HG03460 (cell line): ENCODE measurements around the gene SLC7A5.
"Not testable (repeated sequence)": the region's sequence is repeated elsewhere in the genome, so short reads cannot be mapped to it uniquely, and the experiment has no call there.

Experiments
- ATAC-seq: cut with Tn5 transposase; IDR thresholded peaks from one replicate; pipeline ENCODE4 v1.9.1; 2021; ENCODE audit not compliant: unreplicated experiment

SLC7A5 gene

DNA sequence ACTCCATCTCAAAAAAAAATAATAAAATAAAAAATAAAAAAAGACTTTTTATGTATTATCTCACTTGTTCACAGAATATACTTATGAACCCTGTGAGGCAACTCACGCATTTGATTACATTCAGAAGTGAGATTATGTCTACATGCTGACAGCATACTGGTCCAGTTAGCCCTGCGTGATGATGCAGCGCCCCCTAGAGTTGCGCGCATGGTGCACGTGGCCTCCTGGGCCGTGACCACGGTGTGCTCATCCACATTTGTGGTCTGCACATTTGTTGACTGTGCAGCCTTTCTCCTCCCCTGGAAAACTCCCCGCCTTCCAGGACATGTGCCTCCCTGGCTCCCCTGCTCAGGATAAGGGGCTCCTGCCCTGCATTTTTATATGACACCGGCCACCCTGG, 20.5 kb upstream of the SLC7A5 start:
- ATAC-seq = not testable (repeated sequence)

DNA sequence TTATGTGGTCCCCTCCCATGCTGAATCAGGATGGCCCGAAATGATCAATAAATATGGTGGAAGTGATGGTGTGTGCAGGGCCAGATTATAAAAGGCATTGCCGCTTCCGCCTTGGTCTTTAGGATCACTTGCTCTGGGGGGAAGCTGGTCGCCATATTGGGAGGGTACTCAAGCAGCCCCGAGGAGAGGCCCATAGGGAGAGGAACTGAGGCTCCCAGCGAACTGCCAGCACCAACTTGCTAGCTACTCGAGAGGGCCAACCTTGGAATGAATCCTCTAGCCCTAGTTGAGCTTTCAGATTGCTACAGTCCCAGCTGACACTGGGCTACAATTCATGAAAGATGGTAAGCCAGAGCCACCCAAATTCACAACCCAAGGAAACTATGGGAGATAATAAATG, 19.0 kb upstream of the SLC7A5 start:
- not testable (repeated sequence) for ATAC-seq

DNA sequence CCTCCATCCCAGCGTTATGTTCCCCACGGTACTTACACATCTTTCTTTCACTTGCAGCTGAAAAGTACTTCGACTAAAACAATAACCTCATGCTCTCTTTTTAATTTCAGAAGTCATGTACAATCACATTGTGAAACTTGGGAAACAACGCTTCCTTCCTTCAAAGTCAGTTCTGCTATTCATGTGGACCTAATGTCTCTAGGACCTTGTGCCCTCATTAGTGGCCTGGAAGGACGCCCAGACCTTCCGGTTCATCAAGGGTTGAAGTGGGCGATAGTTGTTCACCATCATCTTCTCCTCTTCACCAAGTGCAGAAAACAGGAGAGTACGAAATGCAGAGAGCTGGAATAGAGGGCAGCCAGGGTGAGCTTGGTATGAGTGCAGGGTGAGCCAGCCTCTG, 18.6 kb upstream of the SLC7A5 start:
- ATAC-seq = not testable (repeated sequence)

DNA sequence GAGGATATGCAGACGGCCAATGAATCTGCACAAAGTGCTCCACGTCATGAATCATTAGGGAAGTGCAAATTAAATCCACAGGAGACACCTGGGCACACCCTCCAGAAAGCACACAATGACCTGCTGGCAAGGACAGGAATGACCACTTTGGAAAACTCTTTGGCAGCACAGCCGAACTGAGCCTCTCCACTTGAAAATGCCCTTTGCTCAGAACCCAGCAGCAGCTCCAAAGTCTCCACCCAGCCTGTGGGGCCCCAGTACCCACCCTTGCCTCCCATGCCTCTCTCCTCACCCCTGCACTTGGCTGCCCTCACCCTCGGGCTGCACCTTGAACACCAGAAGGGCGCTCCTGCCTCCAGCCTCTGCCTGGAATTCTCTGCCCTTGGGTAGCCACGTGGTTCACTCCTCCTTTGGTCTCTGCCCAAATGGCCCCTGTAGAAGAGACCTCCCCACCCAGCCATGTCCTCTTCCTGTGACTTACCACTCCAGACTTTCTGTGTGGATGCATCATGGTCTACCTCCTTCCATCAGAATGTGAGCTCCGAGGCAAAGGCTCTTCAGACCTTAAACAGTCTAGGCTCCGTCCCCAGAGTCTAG, 16.2 kb upstream of the SLC7A5 start:
- ATAC-seq = not testable (repeated sequence)

DNA sequence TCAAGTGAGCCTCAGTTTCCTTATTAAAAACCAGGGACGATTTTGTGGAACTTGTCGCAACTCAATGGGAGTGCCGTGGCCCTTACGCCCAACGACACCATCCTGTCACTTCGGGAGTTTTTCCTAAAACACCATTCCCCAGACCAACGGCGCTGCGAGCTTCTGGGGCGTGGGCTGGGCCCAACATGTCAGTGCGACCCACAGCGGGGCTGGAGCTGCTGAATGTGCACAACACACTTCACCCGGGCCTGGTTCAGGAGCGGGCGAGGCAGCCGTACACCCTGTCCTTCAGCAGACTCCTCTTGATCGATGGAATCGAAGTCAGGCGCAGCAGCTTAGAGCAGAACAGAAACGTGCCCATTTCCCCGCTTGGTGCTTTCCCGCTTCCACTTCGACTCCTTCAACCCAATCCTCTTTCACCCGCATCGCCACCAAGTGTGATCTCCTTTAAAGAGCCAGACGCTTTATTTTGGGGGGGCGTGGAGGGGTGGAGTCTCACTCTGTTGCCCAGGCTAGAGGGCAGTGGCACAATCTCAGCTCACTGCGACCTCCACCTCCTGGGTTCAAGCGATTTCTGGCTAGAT, 13.2 kb upstream of the SLC7A5 start:
- ATAC-seq = no peak

DNA sequence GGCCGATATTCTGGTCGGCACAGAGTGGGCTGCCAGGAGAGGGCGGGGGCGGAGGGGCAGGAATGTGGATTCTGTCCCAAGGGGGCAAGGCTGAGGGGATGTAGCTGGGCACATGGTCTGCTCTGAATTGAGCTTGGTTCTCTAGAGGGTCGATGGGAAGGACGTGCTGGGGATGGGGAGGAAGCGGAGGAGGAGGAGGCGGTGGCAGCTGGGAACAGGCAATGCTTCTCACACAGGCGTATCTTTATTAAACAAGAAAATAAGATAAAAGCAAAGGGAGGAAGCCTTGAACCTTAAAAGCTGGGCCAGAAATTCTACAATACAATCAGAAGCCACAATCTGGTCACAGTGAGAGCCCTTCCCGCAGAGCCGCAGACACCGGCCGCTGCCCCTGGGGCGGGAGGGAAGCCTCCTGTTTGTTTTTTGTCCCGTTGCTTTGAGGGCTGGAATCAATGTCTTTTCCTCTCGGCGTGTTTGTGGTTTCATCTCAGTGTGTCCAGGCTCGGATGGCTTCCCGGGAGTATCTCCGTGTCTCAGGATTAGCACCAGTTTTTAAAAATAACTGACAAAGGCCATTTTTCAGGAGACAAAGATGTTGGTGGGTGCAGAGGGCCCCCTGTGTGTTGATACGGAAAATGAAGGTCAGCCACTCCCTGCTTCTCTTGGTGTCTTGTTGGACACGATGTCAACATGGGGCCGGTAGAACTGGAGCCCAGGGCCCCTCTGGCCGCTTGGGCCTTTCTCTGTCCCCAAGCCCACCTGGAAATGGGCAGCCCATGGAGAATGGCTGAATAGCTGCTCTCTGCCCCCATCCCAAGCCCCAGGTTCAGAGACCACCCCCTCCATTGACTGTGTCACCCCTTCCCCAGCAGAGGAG, 12.3 kb upstream of the SLC7A5 start:
- ATAC-seq = no peak

DNA sequence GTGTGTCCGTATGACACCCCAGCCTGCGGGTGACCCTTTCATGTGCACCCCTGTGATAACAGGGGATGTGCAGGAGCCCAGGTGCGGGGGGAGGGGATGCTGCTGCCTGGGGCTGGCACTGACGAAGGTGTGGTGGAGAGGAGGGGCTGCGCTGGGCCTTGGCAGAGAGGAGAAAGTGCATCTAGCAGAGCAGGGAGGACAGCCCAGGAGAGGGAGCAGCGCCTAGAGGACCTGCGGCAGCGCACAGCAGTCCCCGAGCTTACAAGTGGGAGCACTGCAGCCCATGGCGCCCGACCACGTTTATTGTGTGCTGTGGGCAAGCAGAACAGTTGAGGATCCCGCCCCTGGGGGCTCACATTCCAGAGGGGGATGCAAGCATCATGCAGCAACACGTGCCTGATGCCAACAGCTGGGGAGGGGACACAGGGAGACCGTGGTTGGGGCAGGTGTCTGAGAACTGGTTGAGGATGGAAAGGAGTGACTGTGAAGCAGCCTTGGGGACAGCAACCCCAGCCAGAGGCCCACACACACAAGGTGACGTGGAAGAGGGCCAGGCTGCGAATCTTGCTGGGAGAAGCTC, 10.9 kb upstream of the SLC7A5 start:
- no peak for ATAC-seq

DNA sequence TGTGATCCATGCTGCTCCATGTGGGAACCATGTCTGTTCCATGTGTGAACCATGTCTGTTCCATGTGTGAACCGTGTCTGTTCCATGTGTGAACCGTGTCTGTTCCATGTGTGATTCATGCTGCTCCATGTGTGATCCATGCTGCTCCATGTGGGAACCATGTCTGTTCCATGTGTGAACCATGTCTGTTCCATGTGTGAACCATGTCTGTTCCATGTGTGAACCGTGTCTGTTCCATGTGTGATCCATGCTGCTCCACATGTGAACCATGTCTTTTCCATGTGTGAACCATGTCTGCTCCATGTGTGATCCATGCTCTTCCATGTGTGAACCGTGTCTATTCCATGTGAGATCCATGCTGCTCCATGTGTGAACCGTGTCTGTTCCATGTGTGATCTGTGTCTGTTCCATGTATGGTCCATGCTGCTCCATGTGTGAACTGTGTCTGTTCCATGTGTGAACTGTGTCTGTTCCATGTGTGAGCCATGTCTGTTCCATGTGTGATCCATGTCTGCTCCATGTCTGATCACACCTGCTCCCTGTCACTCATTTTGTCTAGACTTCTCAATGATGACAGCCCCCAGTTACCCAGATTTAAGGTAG, 10.2 kb upstream of the SLC7A5 start:
- ATAC-seq = not testable (repeated sequence)

DNA sequence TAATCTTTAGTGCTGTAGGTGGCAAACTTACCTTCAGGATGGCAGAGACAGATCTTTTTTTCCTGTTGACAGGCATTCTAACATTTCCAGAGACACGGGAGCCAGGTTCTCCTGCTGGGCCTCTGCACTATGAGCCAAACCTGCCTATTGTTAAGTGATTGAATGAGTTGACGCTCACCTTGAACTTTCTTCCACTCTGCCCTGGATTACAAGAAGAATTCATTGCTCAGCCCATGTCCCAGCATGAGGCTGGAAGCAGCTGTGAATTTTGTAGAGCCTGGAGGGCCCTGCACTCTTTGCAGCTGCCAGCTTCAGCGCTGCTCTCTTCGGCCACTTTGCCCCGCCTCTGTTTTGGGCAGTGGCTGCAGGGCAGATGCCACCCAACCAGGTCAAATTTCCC, 9.4 kb upstream of the SLC7A5 start:
- no peak for ATAC-seq

DNA sequence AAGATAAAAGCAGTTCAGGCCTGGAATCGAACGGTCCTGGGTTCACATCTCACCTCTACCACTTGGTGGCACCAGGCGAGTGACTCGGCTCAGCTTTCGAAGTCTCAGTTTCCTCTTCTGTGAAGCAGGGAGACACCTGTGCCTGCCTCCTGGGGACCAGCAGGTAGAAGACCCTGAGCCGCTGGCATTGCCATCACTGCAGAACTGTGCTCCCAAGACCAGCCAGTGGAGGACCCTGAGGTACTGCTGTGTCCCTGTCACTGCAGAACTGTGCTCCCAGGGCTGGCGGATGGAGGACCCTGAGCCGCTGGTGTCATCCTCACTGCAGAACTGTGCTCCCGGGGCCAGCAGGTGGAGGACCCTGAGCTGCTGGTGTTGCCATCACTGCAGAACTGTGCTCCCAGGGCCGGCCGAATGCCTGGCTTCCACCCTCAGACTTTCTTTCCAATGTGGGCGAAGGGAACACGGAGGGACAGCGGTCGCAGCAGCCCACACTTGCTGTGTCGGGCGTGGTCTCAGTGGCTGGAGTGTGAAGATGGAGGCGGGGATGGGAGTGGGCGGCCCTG, 8.7 kb upstream of the SLC7A5 start:
- ATAC-seq = no peak

DNA sequence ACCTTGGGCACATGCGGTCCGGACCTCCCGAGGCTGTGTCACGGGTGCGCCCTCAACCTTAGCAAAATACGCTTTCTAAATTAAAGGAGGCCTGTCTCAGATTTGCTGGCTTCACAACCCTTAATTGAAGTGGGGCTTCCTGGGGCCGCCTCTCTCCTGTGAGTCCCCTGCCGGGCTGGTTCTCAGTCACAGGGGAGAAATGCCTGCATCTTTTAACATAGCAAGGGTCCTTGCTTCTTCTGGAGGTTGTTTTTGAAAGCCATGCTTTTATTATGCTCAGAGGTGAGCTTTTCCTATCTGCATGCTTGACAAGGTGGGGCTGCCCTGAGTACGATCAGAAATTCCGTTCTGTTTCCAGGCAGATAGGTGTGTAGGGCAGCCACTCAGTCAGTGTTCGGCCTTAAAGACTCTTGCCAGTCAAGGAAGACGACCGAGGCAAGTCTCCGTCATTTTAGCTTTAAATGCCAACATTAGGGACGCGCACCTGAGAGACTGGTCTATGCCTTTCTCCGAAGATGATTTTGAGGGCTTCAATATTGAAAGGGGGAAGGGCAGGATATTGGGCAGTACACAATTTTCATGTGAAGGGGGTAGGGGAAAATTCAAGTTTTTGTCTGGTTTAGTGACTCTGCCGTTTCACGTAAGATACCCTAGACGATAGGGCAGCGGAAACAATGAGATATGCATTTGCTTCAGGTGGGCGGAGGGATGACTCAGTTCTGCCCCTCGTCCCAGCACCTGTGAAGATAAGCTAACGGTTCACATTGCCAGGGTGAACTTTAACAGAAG, 5.5 kb upstream of the SLC7A5 start:
- ATAC-seq = no peak

DNA sequence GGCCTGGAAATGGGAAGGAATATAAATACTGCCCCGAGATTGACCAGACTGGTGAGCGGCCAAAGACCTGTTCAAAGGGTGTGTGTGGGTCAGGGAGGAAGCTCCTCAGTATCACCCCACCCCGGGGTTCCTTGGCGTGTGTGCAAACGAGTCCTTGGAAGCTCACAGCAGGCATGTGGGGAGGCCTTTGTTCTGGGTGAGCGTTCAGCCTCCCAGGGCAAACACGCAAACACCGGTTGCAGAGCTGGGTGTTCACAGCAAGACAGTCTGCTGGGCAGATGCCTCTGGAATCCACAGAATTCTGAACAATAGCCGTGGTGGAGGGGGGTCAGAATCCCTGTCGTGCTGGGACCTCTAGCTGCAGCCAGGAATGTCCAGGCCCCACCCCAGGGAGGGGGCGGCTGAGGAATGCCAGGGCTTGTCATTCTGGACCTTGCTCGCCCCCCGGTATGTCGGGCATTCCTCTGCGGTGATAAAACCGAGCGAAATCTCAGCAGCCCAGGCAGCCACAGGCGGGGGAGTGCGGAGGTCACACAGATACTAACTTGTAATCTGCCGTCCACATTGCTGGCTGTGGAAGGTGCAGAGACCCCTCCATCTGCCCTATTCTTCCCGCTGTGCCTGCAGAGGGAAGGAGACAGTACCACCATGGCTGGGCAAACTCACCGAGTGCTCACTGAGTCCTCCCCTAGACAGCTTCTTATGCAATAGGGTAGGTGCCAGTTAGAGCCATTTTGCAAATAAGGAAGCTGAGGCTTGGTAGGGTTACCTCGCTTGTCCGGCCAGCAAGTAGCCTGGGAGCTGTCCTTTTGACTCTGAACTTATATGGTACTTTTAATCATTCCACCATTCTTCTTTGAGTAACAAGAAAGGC, 1.3 kb upstream of the SLC7A5 start:
- ATAC-seq = not testable (repeated sequence)

DNA sequence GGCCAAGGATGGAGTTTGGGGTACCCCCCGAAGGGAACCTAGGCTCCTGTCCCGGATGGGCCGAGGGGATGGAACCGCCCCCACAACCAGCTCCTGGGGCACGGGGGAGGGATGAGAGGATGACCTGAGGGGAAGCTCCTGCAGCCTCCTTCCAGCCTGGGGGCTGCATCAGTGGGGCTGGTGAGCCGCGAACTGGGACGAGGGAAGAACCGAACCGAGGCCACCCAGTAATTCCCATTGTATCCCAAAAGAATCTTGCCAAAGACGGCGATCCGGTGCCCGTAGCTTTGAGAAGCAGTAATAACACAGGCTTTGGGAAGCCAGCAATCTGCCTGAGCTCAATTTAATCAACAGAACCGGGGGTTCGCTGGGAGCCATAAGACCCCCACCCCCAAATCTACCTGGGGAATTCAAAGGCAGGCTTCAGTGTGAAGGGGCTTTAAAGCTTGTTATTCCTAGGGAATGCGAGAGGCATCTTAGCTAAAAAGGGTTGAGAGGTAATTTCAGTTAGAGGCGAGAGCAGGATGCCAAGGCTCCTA, 641 bp upstream of the SLC7A5 start:
- ATAC-seq = not testable (repeated sequence)

DNA sequence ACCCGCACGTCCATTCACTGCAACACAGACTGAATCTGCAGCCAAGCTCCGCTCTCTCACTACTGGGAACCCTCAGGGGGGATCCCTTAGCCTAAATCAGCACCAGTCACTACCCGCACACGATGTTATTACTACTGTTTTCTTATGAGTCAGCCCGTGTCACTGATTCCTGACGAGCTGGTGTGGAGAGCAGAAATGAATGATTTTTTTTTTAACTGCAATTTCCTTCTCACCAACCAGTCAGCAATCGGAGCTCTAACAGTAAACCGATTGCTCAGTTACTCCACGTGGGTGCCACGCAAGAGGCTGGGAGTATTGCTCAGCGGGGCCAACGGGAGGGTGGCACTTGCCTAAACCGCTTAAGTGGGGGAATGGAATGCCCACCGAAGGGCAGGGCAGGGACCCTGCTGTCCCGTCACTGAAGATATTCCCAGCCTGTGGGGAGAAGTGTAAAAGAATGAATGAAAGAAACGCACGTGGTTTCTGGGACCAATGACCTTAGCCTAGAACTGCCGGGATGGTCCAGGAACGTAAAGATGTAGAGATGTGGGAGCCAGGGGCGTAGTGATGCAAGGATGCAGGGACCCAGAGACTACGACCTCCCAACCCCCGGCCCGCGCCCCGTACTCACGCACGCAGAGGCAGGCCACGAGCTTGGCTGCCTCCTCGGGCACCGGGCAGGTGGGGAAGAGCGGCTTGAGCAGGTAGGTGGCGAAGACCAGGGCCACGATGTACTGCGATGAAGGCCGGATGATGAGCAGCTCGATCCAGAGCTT, 865 bp downstream of the SLC7A5 start:
- ATAC-seq = not testable (repeated sequence)

DNA sequence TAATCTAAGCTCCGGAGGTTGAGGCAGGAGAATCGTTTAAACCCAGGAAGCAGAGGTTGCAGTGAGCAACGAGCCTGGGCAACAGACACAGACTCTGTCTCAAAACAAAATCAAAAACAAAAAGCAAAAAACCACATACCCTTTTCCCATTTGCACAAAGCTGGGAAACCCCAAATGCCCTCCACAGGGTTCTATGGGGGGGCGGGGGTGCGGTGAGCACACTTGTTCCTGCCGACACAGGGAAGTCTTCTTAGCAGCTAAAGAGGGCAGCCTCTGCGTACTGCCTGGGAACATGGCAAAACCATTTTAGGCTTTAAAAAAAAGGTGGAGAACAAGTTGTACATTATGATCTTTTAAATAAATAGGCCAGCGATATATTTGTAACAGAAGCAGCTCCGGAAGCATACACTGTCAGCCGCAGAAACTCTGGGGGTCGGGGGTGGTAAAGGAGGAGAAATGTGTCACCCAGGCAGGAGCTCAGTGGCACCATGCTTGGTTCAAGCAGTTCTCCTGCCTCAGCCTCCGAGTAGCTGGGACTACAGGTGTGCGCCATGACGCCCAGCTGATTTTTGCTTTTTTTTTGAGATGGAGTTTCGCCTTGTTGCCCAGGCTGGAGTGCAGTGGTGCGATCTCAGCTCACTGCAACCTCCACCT, 3.3 kb downstream of the SLC7A5 start:
- ATAC-seq = not testable (repeated sequence)

DNA sequence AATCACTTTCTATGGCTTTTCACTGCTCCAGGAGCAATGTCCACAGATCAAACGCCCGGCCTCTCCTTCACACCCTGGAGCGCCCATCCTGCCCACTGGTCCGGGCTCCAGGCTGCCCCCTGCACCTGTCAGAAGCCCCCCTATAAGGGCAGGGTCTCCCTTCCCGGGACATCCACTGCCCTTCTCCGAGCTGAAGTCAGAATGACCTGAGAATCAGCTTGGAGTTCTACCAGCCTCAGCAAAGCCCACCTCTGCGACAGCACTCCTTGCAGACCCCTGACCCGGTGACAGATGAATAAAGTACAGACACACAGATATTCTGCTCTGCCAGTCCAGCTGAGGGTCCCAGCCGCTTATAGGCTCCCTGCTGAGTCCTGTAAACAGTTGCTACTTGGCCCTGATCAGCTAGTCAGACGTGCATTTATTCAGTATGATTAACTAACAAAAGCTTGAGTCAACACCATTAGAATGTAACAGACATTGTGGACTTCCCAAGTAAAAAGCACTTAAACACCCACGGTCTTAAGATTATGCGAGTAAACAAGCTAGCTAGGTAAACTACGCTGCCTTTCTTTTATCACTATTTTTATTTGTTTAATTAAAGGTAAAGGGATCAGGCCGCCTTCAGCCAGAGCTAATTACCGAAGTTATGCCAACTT, 4.8 kb downstream of the SLC7A5 start:
- no peak for ATAC-seq

DNA sequence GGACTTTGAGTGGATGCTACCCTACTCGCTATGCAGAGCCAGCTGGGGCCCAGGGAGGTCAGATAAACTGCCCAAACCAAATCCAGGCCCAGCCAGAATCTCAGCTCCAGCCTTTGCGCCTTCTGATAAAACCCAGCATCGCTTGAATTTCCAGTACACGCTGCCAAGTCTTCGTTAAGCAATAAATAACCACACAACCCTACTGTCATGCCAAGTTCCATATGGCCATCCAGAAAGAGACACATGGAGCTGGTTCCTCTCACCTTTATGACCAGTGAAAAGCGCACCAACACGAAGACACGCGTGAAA, 6.0 kb downstream of the SLC7A5 start:
- ATAC-seq = not testable (repeated sequence)
